GM19324 (cell line): Measurements from ENCODE around the gene C10orf62.
"Not testable (repeated sequence)": the region's sequence is repeated elsewhere in the genome, so short reads cannot be mapped to it uniquely, and the experiment has no call there.

Source experiments
- ATAC-seq: cut with Tn5 transposase; IDR thresholded peaks from one replicate; pipeline ENCODE4 v1.9.1; 2021; ENCODE audit warnings: mild to moderate bottlenecking, moderate library complexity; ENCODE audit not compliant: unreplicated experiment, low FRiP score

C10orf62 gene

DNA sequence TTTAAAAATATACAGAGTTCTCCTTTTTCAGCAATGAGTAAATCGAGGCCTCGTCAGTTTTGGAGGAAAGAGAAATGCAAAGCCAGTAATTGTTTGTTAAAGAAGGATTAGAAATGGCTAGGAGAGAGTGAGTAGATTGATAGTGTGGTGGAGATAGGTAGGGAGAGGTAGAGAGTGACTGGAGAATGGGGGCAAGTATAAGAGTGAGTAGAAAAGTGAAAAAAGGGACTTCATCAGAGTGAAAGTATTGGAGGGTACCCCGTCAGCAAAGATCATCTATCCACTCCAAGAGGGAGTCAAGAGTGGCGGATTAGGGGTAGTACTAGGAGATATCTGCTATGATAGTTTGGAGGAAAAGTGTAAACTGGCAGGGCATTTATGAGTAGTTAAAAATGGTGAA, 26.2 kb upstream of the C10orf62 start:
- no peak for ATAC-seq

DNA sequence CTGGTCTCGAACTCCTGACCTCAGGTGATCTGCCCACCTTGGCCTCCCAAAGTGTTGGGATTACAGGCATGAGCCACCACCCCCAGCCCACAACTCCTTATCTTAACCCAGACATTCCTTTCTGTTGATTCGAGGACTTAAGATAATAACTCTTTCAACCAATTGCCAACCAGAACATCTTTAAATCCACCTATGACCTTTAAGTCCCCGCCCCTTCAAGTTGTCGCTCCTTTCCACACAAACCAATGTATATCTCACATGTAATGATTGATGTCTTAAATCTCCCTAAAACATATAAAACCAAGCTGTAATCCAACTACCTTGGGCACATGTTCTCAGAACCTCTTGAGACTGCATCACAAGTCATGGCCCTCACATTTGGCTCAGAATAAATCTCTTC, 24.7 kb upstream of the C10orf62 start:
- ATAC-seq = no peak

DNA sequence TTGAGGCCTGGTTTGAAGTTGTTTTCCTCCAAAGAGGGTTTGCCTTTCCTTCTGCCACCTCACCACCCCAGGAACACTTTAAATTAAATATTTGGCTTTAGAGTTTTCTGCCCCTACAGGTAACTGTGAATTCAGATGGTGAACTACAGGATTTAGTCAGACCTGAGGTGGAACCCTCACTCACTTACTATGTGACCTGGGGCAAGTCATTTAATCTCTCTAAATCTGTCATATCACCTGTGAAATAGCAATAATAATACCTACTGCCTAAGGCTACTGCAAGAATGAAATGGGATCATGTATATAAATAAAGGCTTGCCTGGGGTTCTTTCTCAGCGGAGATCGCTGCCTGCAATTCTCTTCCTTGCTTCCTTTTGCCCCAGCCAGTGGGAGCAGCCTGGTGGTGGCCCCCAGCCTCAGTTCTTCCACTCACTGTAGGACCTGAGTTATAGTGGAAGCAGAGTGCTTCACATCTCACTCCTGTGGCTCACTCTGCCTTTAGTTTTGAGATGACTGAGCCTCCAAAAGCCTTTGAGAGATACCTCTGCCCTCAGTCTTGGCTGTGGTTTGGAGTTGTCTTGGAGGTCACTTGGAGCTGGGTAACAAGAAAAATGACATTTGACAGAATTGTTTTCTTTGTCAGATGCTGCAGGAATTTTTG, 23.1 kb upstream of the C10orf62 start:
- no peak for ATAC-seq

DNA sequence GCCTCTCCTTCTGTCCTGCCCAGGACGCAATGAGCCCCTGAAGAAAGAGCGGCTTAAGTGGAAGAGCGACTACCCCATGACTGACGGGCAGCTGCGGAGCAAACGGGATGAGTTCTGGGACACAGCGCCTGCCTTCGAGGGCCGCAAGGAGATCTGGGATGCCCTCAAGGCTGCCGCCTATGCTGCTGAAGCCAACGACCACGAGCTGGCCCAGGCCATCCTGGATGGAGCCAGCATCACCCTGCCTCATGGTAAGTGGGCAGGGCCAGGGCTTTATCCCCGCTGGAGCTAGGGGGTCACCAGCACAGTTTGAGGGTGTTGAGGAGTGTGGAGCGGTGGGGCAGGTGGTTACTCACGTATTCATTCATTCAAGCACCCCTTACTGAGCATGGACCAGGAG, 21.6 kb upstream of the C10orf62 start:
- no peak for ATAC-seq

DNA sequence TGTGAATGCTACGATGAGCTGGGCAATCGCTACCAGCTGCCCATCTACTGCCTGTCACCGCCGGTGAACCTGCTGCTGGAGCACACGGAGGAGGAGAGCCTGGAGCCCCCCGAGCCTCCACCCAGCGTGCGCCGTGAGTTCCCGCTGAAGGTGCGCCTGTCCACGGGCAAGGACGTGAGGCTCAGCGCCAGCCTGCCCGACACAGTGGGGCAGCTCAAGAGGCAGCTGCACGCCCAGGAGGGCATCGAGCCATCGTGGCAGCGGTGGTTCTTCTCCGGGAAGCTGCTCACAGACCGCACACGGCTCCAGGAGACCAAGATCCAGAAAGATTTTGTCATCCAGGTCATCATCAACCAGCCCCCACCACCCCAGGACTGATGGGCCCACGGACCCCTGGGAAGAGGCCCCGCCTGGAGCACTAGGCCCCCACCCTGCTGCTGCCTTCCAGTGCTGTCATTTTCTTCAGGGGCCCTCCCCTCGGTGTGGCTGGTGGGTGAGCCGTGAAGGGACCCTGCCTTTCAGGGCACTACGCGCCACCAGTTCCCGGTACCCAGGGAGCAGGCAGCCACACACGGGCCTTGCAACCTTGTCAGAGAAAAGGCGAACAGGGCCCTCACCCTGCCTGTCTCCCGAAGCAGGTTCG, 19.3 kb upstream of the C10orf62 start:
- ATAC-seq = no peak

DNA sequence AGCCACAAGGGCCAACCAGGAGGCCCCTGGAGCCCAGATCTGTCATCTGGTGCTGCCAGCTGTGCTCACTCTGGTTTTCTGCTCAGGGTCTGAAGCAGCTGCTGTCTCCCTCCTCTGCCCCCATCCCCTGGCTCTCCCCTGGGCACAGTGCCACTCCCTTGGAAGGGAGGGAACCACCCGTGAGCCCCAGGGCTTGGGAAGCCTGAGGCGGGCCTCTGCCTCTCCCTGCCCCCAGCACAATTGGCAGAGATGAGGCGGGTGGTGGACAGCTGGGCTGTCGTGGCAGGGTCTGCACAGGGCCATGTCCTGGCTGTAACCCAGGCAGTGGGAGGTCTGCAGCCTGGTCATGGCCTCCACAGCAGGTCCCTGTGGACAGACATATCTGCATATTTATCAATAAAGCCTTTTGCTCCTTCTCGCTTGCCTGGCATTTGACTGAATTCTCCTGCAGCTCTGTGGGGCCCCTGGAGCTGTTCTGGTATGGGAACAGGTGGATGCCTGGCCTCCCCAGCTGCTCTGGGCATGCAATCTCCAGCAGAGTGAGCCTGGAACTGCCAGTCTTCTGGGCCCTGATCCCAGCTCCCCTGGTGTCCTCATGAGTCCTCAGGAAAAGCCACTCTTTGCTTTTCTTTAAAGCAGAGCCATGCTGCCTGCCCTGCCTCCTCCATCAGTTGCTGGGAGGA, 18.6 kb upstream of the C10orf62 start:
- ATAC-seq = no peak

DNA sequence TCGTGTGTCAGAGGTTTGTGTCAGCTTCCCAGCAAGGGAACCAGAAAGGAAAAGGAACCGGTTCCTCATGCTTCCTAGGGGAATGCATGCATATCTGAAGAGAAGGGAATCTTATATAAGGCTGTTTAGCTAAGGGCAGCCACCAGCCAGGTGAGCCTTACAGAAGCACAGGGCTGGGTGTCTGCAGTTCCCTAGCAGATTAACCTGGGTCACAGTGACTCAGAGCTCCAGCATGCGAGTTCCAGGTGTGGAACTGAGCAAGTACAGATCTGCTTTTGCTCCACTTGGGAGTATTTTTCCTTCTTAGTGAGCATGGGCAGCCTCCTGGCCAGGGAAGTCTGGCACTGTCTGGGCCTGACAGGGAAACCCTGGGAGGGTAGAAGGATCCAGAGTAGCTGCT, 17.9 kb upstream of the C10orf62 start:
- ATAC-seq = no peak

DNA sequence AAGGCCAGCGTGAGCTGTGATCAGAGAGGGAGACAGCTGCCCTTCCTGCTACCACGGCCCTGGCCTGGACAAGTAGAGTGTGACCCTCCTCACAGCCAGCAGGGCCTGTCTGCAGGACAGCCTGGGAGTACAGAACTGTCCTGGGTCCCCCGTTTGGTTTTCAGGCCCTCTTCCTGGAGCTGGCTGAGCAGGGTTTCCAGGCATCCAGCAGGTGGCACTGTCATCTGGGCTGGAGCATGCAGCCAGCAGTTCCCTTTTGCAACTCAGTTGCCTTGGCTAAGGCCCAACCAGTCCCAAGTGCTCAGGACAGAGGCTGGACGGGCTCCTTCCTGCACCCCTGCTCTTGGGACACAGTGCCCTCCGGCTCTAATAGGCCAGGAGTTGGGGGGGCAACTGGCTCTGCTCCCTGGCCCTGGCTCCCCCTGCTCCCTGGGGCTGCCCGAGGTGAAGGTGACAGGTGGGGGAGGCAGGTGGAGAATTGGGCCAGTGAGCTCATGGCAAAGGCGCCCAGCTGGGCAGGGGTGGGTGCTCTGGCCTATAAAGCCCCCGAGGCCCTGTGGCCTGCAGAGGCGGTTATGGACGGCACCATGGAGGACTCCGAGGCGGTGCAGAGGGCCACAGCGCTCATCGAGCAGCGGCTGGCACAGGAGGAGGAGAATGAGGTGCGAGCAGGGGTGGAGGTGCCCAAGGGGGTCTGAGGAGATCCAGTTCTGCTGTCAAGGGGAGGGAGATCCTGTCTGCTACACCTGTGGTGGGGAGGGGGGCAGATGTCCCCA, 17.1 kb upstream of the C10orf62 start, which contains the start of gene ANKRD2:
Gene ANKRD2, plus strand, starts transcription at position 566 of the 776 bp plus-strand sequence. Its CDS starts 10 bp downstream, at position 576.
- ATAC-seq = peak; percentile 45

DNA sequence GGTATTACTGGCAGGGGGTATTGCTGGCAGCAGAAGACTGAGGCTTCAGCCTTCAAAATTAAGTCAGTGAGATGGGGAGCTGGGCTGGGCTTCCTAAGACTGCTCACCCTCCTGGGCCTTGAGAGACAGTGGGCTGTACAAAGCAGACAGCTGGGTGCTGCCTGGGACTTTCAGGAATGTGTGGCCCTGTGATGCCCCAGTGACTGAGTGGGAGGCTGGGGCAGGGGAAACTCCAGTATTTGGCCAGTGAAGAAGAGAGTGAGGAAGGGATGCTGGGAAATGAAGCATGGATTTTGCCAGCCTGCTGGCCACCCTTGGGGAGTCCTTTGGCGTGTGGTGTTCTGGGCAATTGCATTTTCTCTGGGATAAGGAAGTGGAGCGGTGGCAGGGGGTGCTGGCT, 16.5 kb upstream of the C10orf62 start:
- ATAC-seq = no peak

DNA sequence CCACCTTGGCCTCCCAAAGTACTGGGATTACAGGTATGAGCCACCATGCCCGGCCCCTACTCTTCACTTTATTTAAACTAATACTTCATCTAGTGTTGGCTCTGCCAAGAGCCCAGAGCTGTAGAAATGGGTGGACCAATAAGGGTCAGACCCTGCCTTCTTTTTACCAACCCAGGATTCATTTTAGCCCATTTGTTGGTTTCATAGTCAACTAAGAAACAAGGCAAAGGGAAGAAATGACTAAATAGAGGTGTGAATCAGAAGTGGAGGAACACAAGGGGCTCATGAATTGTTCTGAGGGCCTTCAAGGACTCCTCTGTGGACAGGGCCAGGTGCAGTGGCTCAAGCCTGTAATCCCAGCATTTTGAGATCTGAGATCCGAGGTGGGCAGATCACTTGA, 15.8 kb upstream of the C10orf62 start:
- no peak for ATAC-seq

DNA sequence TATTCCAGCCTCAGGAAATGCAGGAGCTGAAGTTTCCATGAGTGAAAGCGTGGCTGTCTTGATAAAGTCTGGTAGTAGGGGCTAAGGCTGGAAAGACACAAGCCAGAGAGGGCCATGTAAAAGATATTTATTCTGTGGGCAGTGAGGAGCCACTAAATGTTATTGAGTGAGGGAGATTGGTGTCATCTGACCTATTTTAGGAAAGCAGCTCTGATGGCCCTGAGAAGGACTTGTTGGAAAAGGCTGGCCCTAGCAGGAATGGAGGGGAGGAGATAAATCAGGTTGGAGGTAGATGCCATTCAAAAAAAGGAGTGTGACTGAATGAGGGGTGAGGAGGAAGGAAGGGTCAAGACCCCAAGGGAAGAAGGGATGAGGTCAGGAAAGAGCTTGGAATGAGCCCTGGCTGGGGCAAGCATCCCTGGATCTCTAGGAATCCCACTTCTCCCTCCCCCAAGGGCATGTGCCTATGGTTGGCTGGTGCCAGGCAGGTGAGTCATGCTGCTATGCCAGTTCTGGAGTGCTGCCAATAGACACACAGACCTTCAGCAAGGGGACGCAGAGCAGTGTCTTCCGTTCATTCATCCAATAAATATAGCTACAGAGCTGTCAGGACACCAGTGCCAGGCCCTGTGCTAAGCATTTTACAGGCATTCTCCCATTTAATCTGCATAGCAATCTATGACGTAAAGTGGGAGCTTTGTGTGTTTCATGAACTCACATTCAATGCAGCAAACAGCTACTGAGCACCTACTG, 15.0 kb upstream of the C10orf62 start:
- no peak for ATAC-seq

DNA sequence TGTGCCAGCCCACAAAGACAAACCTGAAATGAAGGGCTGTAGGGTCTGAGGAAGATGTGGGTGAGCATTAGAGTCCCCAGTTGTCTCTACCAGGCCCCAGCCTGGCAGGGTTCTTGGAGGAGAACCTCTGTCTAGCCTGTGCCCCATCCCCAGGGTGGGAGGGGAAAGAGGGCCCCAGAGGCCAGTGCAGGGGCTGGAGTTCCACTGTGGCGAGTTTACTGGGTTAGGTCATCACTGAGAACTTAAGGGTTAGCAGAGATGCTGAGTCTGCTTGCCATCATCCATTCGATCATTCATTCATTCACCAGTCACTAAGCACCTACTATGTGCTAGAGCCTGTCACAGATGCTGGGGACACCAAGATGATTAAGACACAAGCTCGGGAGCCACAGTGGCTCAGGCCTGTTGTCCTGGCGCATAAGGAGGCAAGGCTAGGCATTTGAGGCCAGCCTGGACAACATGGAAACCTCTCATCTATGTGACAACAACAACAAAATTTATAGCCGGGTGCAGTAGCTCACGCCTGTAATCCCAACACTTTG, 14.3 kb upstream of the C10orf62 start:
- no peak for ATAC-seq

DNA sequence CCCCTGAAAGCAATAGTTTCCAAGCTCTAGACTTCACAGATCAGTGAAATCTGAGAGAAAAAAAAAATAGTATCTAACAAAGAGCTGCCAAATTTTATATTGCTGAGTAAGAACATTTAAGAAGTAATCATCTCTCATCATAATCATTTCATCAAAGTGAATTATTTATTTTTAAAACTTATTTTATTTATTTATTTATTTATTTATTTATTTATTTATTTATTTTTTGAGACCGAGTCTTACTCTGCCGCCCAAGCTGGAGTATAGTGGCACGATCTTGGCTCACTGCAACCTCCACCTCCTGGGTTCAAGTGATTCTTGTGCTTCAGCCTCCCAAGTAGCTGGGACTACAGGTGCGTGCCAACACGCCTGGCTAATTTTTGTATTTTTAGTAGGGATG, 13.0 kb upstream of the C10orf62 start:
- ATAC-seq = not testable (repeated sequence)

DNA sequence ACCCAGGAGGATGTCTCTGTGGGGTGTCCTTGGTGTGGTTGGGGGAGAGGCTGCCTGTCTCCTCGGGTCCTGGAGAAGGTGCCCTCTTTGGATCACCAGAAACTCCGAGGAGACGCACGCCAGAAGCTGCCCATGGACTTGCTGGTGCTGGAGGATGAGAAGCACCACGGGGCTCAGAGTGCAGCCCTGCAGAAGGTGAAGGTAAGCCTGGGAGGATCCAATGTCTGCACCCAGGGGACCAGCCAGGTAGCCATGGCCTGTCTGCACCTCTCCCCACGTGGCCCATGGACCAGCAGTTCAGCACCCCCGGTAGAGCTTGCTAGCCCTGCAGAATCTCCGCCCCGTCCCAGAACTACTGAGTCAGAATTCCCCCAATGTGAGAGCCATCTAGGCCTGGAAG, 11.8 kb upstream of the C10orf62 start:
- ATAC-seq = no peak

DNA sequence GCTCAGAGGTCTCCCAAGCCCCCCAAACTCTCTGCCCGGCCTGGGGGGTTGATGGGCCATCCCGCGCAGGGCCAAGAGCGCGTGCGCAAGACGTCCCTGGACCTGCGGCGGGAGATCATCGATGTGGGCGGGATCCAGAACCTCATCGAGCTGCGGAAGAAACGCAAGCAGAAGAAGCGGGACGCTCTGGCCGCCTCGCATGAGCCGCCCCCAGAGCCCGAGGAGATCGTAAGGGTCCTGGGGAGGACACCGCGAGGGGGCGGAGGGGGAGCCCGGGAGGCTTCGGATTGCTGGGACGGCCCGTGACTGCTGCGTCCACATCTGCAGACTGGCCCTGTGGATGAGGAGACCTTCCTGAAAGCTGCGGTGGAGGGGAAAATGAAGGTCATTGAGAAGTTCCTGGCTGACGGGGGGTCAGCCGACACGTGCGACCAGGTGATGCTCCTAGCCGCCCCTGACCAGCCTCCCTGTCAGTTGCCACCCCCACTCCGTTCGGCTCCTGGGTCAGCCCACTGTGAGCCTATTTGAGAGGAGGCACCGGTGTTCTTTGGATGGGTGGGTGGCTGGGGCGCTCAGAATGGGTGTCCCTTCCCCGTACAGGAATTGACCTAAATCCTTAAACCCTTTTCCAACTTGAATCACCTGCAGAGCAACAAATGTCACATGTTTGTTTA, 11.2 kb upstream of the C10orf62 start:
- ATAC-seq = no peak

DNA sequence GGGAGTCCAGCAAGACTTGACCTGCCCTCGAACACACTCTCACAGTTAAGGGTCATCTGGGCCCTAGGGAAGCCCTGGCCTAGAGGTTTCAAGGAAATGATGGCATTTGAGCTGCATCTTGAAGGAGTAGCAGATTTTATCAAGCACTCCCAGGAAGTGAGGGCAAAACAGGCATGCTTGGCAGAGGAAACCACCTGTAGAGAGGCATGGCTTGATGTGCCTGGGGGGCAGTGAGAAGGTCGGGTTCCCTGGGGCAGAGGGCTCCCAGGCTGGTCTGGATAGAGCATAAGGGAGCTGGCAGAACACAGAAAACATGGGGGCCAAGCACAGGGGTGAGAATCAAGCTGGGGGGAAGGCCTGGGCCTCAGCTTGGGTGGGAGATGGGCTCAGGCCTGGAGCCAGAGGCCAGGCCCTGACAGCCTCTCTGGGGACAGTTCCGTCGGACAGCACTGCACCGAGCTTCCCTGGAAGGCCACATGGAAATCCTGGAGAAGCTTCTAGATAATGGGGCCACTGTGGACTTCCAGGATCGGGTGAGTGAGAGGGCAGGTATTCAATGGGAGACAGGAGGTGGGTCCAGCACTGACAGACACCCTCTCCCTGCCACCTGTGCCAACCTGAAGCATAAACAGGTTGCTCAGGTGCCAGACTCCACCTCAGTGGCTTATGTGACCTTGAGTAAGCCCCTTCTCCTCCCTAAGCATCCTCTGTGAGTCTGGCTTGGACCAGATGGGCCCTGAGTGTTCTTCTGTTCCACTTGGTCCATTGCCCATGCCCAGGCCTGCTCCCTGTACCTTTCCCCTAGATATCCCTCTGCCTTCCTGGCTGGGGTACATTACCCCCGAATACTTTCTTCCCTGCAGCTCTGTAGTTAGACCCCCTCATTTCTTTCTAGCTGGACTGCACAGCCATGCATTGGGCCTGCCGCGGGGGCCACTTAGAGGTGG, 8.8 kb upstream of the C10orf62 start:
- no peak for ATAC-seq

DNA sequence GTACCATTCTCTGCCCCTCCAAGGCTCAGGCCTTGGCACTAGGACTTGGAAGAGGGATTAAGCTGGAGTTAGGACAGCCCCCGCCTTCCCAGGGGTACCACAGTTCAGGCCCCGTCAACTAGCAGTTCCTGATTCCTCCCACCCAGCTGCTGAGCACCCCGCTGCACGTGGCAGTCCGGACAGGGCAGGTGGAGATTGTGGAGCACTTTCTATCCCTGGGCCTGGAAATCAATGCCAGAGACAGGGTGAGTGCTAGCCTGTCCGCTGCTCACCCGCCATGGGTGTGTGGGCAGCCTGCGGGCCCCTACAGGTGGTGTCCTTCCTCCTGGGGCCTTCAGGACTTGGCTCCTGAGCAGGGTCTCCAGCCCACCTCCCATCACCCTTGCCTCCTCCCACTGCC, 7.4 kb upstream of the C10orf62 start:
- ATAC-seq = no peak

DNA sequence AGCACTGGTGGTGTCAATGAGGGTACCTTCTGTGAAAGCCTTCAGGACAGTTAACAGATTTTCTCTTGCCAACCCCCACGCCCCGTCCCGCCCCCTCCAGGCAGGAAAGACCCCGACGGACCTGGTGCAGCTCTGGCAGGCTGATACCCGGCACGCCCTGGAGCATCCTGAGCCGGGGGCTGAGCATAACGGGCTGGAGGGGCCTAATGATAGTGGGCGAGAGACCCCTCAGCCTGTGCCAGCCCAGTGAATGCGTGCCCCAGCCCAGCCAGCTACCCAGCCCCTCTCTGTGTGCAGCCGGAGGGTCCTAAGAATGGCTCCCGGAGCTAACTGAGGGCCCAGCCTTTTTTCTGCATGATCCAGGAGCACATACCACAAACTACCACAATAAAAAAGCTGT, 6.0 kb upstream of the C10orf62 start:
- ATAC-seq = no peak
